ENCODE measurements around the gene ITPRID1. TPM values are rescaled to one million over a fixed set of nuclear protein-coding genes. Genes with fewer than 3 reads are reported as not detected.

ITPRID1 gene
- total RNA-seq, 1 experiment from 2014 or later: 0.21 TPM

GRCh38 chr7:31494421-31494820 lies 19.5 kb upstream of the ITPRID1 start:
- Histone ChIP-seq H3K27ac (ENCODE audit: low read depth, low read length, poor library complexity, severe bottlenecking) (peak overlapping the region; percentile 64), H3K9me3 (ENCODE audit: low read depth, low read length, poor library complexity, severe bottlenecking) (no peaks in the 10 kb centered on the region), H3K27me3 (replicated peaks; ENCODE audit: insufficient read depth, low read depth, low read length, poor library complexity) (no peaks in the 10 kb centered on the region), H3K4me1 (ENCODE audit: insufficient read depth, low read length, poor library complexity, severe bottlenecking) (peaks cover 22% of the 10 kb centered on the region), H3K4me3 (ENCODE audit: low read depth, low read length, poor library complexity, severe bottlenecking) (no peak overlapping the region), H3K36me3 (ENCODE audit: insufficient read depth, low read length, poor library complexity, severe bottlenecking) (no peaks in the 10 kb centered on the region)
- no peak for TF ChIP-seq EZH2 (IDR thresholded peaks at IDR 0.05; ENCODE audit: borderline replicate concordance, low read depth, low read length, poor library complexity, severe bottlenecking)
- TF ChIP-seq, protein P1, sequence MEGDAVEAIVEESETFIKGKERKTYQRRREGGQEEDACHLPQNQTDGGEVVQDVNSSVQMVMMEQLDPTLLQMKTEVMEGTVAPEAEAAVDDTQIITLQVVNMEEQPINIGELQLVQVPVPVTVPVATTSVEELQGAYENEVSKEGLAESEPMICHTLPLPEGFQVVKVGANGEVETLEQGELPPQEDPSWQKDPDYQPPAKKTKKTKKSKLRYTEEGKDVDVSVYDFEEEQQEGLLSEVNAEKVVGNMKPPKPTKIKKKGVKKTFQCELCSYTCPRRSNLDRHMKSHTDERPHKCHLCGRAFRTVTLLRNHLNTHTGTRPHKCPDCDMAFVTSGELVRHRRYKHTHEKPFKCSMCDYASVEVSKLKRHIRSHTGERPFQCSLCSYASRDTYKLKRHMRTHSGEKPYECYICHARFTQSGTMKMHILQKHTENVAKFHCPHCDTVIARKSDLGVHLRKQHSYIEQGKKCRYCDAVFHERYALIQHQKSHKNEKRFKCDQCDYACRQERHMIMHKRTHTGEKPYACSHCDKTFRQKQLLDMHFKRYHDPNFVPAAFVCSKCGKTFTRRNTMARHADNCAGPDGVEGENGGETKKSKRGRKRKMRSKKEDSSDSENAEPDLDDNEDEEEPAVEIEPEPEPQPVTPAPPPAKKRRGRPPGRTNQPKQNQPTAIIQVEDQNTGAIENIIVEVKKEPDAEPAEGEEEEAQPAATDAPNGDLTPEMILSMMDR (conservative IDR thresholded peaks at IDR 0.05; ENCODE audit: low read depth, low read length): no peak
- DNase-seq (ENCODE audit: low spot score): no peak
- BruUV-seq (replicated peaks): no TSS peak
- CTCF ChIA-PET: no interaction called here
- intact Hi-C loops (cut with micrococcal nuclease; ENCODE audit: unreplicated experiment): no loop called here
- POLR2A ChIA-PET (ENCODE audit: low non-redundant PET): no interaction called here

- ChIA-PET POLR2A (ENCODE audit: low non-redundant PET) (no interaction called here), CTCF (no interaction called here)
- TF ChIP-seq EZH2 (IDR thresholded peaks at IDR 0.05; ENCODE audit: borderline replicate concordance, low read depth, low read length, poor library complexity, severe bottlenecking): no peak
- TF ChIP-seq, protein P1 (conservative IDR thresholded peaks at IDR 0.05; ENCODE audit: low read depth, low read length): no peak
- H3K9me3 ChIP-seq (ENCODE audit: low read depth, low read length, poor library complexity, severe bottlenecking): no peaks in the 10 kb centered on the region
- no peaks in the 10 kb centered on the region for H3K27me3 ChIP-seq (replicated peaks; ENCODE audit: insufficient read depth, low read depth, low read length, poor library complexity)
- no peak overlapping the region for H3K4me3 ChIP-seq (ENCODE audit: low read depth, low read length, poor library complexity, severe bottlenecking)
- BruUV-seq (replicated peaks): no TSS peak
- no peak for DNase-seq (ENCODE audit: low spot score)
- H3K4me1 ChIP-seq (ENCODE audit: insufficient read depth, low read length, poor library complexity, severe bottlenecking): peaks cover 22% of the 10 kb centered on the region
- no peaks in the 10 kb centered on the region for H3K36me3 ChIP-seq (ENCODE audit: insufficient read depth, low read length, poor library complexity, severe bottlenecking)
- no peak overlapping the region for H3K27ac ChIP-seq (ENCODE audit: low read depth, low read length, poor library complexity, severe bottlenecking)
- intact Hi-C loops (cut with micrococcal nuclease; ENCODE audit: unreplicated experiment): no loop called here
Measured at GRCh38 chr7:31495653-31496052, 18.2 kb upstream of the ITPRID1 start.

DNA sequence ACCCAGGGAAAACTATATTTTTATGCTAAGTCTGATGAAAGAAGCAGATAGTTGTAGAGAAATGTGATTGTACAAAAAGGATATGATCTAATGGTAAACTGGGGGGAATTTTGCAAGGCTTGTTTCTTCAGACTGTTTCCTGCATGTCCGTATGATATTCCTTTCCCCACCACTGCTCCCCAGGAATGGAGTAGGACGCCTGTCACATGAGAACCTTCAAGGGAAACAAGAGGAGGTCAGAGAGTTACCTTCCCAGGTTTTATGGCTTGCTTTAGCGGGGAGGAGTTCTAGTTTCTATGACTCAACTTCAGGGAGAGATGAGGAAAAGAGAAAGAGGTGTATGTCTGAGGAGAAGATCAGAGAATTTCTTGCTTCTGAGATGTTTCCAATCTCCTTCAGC lies 16.4 kb upstream of the ITPRID1 start:
- Histone ChIP-seq H3K27ac (ENCODE audit: low read depth, low read length, poor library complexity, severe bottlenecking) (no peak overlapping the region), H3K4me3 (ENCODE audit: low read depth, low read length, poor library complexity, severe bottlenecking) (no peak overlapping the region), H3K36me3 (ENCODE audit: insufficient read depth, low read length, poor library complexity, severe bottlenecking) (no peaks in the 10 kb centered on the region), H3K9me3 (ENCODE audit: low read depth, low read length, poor library complexity, severe bottlenecking) (no peaks in the 10 kb centered on the region), H3K27me3 (replicated peaks; ENCODE audit: insufficient read depth, low read depth, low read length, poor library complexity) (no peaks in the 10 kb centered on the region), H3K4me1 (ENCODE audit: insufficient read depth, low read length, poor library complexity, severe bottlenecking) (peaks cover 22% of the 10 kb centered on the region)
- ChIA-PET POLR2A (ENCODE audit: low non-redundant PET) (no interaction called here), CTCF (no interaction called here)
- intact Hi-C loops (cut with micrococcal nuclease; ENCODE audit: unreplicated experiment): no loop called here
- TF ChIP-seq, protein P1 (conservative IDR thresholded peaks at IDR 0.05; ENCODE audit: low read depth, low read length): no peak
- no peak for TF ChIP-seq EZH2 (IDR thresholded peaks at IDR 0.05; ENCODE audit: borderline replicate concordance, low read depth, low read length, poor library complexity, severe bottlenecking)
- DNase-seq (ENCODE audit: low spot score): no peak
- no TSS peak for BruUV-seq (replicated peaks)

Data from A673 (cell line).